PFSK-1 (cell line): ENCODE measurements around the gene NCAN.

Experiments
- FOXP2 ChIP-seq: optimal IDR thresholded peaks from 2 replicates; pipeline ENCODE3; 2011; ENCODE audit warnings: borderline replicate concordance, control low read depth, inconsistent platforms; ENCODE audit not compliant: insufficient read depth; ENCODE audit errors: extremely low read length, extremely low read depth
- POLR2AphosphoS5 ChIP-seq: IDR thresholded peaks from 2 replicates; pipeline ENCODE4 v1.6.1; 2012; ENCODE audit warnings: low read depth, mild to moderate bottlenecking, control low read depth, low read length, moderate library complexity
- REST ChIP-seq, 2 experiments: IDR thresholded peaks; 2 replicates each; pipeline versions ENCODE4 v1.6.1 to v1.8.0; 2011 to 2012; ENCODE audit warnings: low read depth in 2 of 2, low read length in 2 of 2, control low read depth in 1 of 2, inconsistent platforms in 1 of 2, mild to moderate bottlenecking in 1 of 2, moderate library complexity in 1 of 2; ENCODE audit not compliant: insufficient read depth in 1 of 2
- SIN3A ChIP-seq: IDR thresholded peaks from 2 replicates; pipeline ENCODE4 v1.6.1; 2012; ENCODE audit warnings: mild to moderate bottlenecking, low read length, moderate library complexity, borderline replicate concordance; ENCODE audit not compliant: insufficient read depth
- TAF1 ChIP-seq: IDR thresholded peaks from 2 replicates; pipeline ENCODE4 v1.6.1; 2012; ENCODE audit warnings: low read length, control low read depth, borderline replicate concordance; ENCODE audit not compliant: insufficient read depth

Gene NCAN

GRCh38 chr19:19236173-19236572 is 24.4 kb downstream of the NCAN start:
- TF ChIP-seq FOXP2 (no peak), SIN3A (no peak), TAF1 (no peak), POLR2AphosphoS5 (no peak), REST (IDR thresholded peaks at IDR 0.05; ENCODE audit: insufficient read depth in 1 of 2, low read depth in 2 of 2, low read length in 2 of 2) (no peak)

- TF ChIP-seq REST (IDR thresholded peaks at IDR 0.05; ENCODE audit: insufficient read depth in 1 of 2, low read depth in 2 of 2, low read length in 2 of 2) (no peak), SIN3A (no peak), FOXP2 (no peak), POLR2AphosphoS5 (no peak), TAF1 (no peak)
Observed at GRCh38 chr19:19238126-19238894, 26.6 kb downstream of the NCAN start.

- TF ChIP-seq REST (IDR thresholded peaks at IDR 0.05; ENCODE audit: insufficient read depth in 1 of 2, low read depth in 2 of 2, low read length in 2 of 2) (no peak), SIN3A (no peak)
Observed at GRCh38 chr19:19239675-19240074, 27.9 kb downstream of the NCAN start.

- TF ChIP-seq FOXP2: no peak
- TF ChIP-seq POLR2AphosphoS5: no peak
- TF ChIP-seq TAF1: no peak
- TF ChIP-seq REST (IDR thresholded peaks at IDR 0.05; ENCODE audit: insufficient read depth in 1 of 2, low read depth in 2 of 2, low read length in 2 of 2): no peak
- no peak for TF ChIP-seq SIN3A
Observed at GRCh38 chr19:19240476-19240875, 28.7 kb downstream of the NCAN start.

GRCh38 chr19:19250196-19250801 is 38.5 kb downstream of the NCAN start:
- TF ChIP-seq SIN3A: no peak
- TF ChIP-seq FOXP2: no peak
- no peak for TF ChIP-seq TAF1
- TF ChIP-seq POLR2AphosphoS5: no peak
- TF ChIP-seq REST (IDR thresholded peaks at IDR 0.05; ENCODE audit: insufficient read depth in 1 of 2, low read depth in 2 of 2, low read length in 2 of 2): no peak
